ENCODE measurements around the gene SPTB.

The SPTB gene

GRCh38 chr14:64841121-64841651 lies 38.5 kb downstream of the SPTB start:
- no peaks in the 10 kb centered on the region for H3K9me3 ChIP-seq (ENCODE audit: low read length)
- no peak overlapping the region for H2AFZ ChIP-seq (ENCODE audit: low read depth, low read length)
- peaks cover 29% of the 10 kb centered on the region for H3K27me3 ChIP-seq (ENCODE audit: insufficient read depth, low read length)
- H3K4me3 ChIP-seq (ENCODE audit: low read length), result no peak overlapping the region
- H3K4me1 ChIP-seq (ENCODE audit: insufficient read depth, low read length), result no peaks in the 10 kb centered on the region
- H3K36me3 ChIP-seq (ENCODE audit: insufficient read depth, low read length), result no peaks in the 10 kb centered on the region

- H3K36me3 ChIP-seq (ENCODE audit: insufficient read depth, low read length), result no peaks in the 10 kb centered on the region
- no peak overlapping the region for H3K4me3 ChIP-seq (ENCODE audit: low read length)
- no peak overlapping the region for H2AFZ ChIP-seq (ENCODE audit: low read depth, low read length)
- H3K4me1 ChIP-seq (ENCODE audit: insufficient read depth, low read length), result no peaks in the 10 kb centered on the region
- H3K27me3 ChIP-seq (ENCODE audit: insufficient read depth, low read length), result peaks cover 22% of the 10 kb centered on the region
- no peaks in the 10 kb centered on the region for H3K9me3 ChIP-seq (ENCODE audit: low read length)
These were observed 41.1 kb downstream of the SPTB start for GRCh38 chr14:64838656-64839055.

GRCh38 chr14:64835431-64835830 lies 44.3 kb downstream of the SPTB start:
- H3K4me3 ChIP-seq (ENCODE audit: low read length), result no peak overlapping the region
- H2AFZ ChIP-seq (ENCODE audit: low read depth, low read length), result no peak overlapping the region
- no peaks in the 10 kb centered on the region for H3K36me3 ChIP-seq (ENCODE audit: insufficient read depth, low read length)
- H3K4me1 ChIP-seq (ENCODE audit: insufficient read depth, low read length), result no peaks in the 10 kb centered on the region
- H3K9me3 ChIP-seq (ENCODE audit: low read length), result no peaks in the 10 kb centered on the region
- H3K27me3 ChIP-seq (ENCODE audit: insufficient read depth, low read length), result peaks cover 22% of the 10 kb centered on the region

- Histone ChIP-seq H2AFZ (ENCODE audit: low read depth, low read length) (no peak overlapping the region), H3K9me3 (ENCODE audit: low read length) (no peaks in the 10 kb centered on the region), H3K4me3 (ENCODE audit: low read length) (no peak overlapping the region), H3K27me3 (ENCODE audit: insufficient read depth, low read length) (peaks cover 22% of the 10 kb centered on the region), H3K36me3 (ENCODE audit: insufficient read depth, low read length) (no peaks in the 10 kb centered on the region), H3K4me1 (ENCODE audit: insufficient read depth, low read length) (no peaks in the 10 kb centered on the region)
These were observed 44.7 kb downstream of the SPTB start for GRCh38 chr14:64834965-64835364.

- Histone ChIP-seq H3K27me3 (ENCODE audit: insufficient read depth, low read length) (peaks cover 30% of the 10 kb centered on the region), H3K36me3 (ENCODE audit: insufficient read depth, low read length) (no peaks in the 10 kb centered on the region), H3K4me1 (ENCODE audit: insufficient read depth, low read length) (no peaks in the 10 kb centered on the region), H2AFZ (ENCODE audit: low read depth, low read length) (no peak overlapping the region), H3K9me3 (ENCODE audit: low read length) (no peaks in the 10 kb centered on the region), H3K4me3 (ENCODE audit: low read length) (no peak overlapping the region)
These were observed 48.3 kb downstream of the SPTB start for GRCh38 chr14:64831419-64831818.

GRCh38 chr14:64830961-64831360 lies 48.7 kb downstream of the SPTB start:
- Histone ChIP-seq H3K4me3 (ENCODE audit: low read length) (no peak overlapping the region), H3K4me1 (ENCODE audit: insufficient read depth, low read length) (no peaks in the 10 kb centered on the region), H3K27me3 (ENCODE audit: insufficient read depth, low read length) (peaks cover 34% of the 10 kb centered on the region), H3K36me3 (ENCODE audit: insufficient read depth, low read length) (no peaks in the 10 kb centered on the region), H3K9me3 (ENCODE audit: low read length) (no peaks in the 10 kb centered on the region), H2AFZ (ENCODE audit: low read depth, low read length) (no peak overlapping the region)

- no peak overlapping the region for H3K4me3 ChIP-seq (ENCODE audit: low read length)
- no peaks in the 10 kb centered on the region for H3K4me1 ChIP-seq (ENCODE audit: insufficient read depth, low read length)
- H3K27me3 ChIP-seq (ENCODE audit: insufficient read depth, low read length), result peaks cover 45% of the 10 kb centered on the region
- H3K36me3 ChIP-seq (ENCODE audit: insufficient read depth, low read length), result no peaks in the 10 kb centered on the region
- no peak overlapping the region for H2AFZ ChIP-seq (ENCODE audit: low read depth, low read length)
- H3K9me3 ChIP-seq (ENCODE audit: low read length), result no peaks in the 10 kb centered on the region
These were observed 51.6 kb downstream of the SPTB start for GRCh38 chr14:64828071-64828470.

- Histone ChIP-seq H3K36me3 (ENCODE audit: insufficient read depth, low read length) (no peaks in the 10 kb centered on the region), H3K4me3 (ENCODE audit: low read length) (no peak overlapping the region), H3K9me3 (ENCODE audit: low read length) (no peaks in the 10 kb centered on the region), H2AFZ (ENCODE audit: low read depth, low read length) (no peak overlapping the region), H3K27me3 (ENCODE audit: insufficient read depth, low read length) (peaks cover 41% of the 10 kb centered on the region), H3K4me1 (ENCODE audit: insufficient read depth, low read length) (no peaks in the 10 kb centered on the region)
These were observed 52.9 kb downstream of the SPTB start for GRCh38 chr14:64826845-64827244.

GRCh38 chr14:64826333-64826732 lies 53.4 kb downstream of the SPTB start:
- Histone ChIP-seq H3K4me3 (ENCODE audit: low read length) (no peak overlapping the region), H3K4me1 (ENCODE audit: insufficient read depth, low read length) (no peaks in the 10 kb centered on the region), H3K36me3 (ENCODE audit: insufficient read depth, low read length) (no peaks in the 10 kb centered on the region), H3K27me3 (ENCODE audit: insufficient read depth, low read length) (peaks cover 41% of the 10 kb centered on the region), H3K9me3 (ENCODE audit: low read length) (no peaks in the 10 kb centered on the region), H2AFZ (ENCODE audit: low read depth, low read length) (no peak overlapping the region)

- Histone ChIP-seq H3K4me1 (ENCODE audit: insufficient read depth, low read length) (no peaks in the 10 kb centered on the region), H3K36me3 (ENCODE audit: insufficient read depth, low read length) (no peaks in the 10 kb centered on the region), H3K27me3 (ENCODE audit: insufficient read depth, low read length) (peaks cover 41% of the 10 kb centered on the region), H3K4me3 (ENCODE audit: low read length) (no peak overlapping the region), H2AFZ (ENCODE audit: low read depth, low read length) (no peak overlapping the region), H3K9me3 (ENCODE audit: low read length) (no peaks in the 10 kb centered on the region)
These were observed 54.2 kb downstream of the SPTB start for GRCh38 chr14:64825509-64825908.

- H2AFZ ChIP-seq (ENCODE audit: low read depth, low read length), result no peak overlapping the region
- no peak overlapping the region for H3K4me3 ChIP-seq (ENCODE audit: low read length)
- H3K9me3 ChIP-seq (ENCODE audit: low read length), result no peaks in the 10 kb centered on the region
- H3K4me1 ChIP-seq (ENCODE audit: insufficient read depth, low read length), result no peaks in the 10 kb centered on the region
- peaks cover 43% of the 10 kb centered on the region for H3K27me3 ChIP-seq (ENCODE audit: insufficient read depth, low read length)
- H3K36me3 ChIP-seq (ENCODE audit: insufficient read depth, low read length), result no peaks in the 10 kb centered on the region
These were observed 54.7 kb downstream of the SPTB start for GRCh38 chr14:64825006-64825405.

GRCh38 chr14:64824471-64824870 lies 55.2 kb downstream of the SPTB start:
- peaks cover 47% of the 10 kb centered on the region for H3K27me3 ChIP-seq (ENCODE audit: insufficient read depth, low read length)

GRCh38 chr14:64823305-64823861 lies 56.3 kb downstream of the SPTB start:
- Histone ChIP-seq H3K4me3 (ENCODE audit: low read length) (no peak overlapping the region), H3K9me3 (ENCODE audit: low read length) (no peaks in the 10 kb centered on the region), H3K36me3 (ENCODE audit: insufficient read depth, low read length) (no peaks in the 10 kb centered on the region), H3K27me3 (ENCODE audit: insufficient read depth, low read length) (peaks cover 51% of the 10 kb centered on the region), H3K4me1 (ENCODE audit: insufficient read depth, low read length) (no peaks in the 10 kb centered on the region), H2AFZ (ENCODE audit: low read depth, low read length) (no peak overlapping the region)

More at GRCh38 chr14:64824471-64824870, 55.2 kb downstream of the SPTB start:
- H3K4me1 ChIP-seq (ENCODE audit: insufficient read depth, low read length), result no peaks in the 10 kb centered on the region
- no peak overlapping the region for H2AFZ ChIP-seq (ENCODE audit: low read depth, low read length)
- no peaks in the 10 kb centered on the region for H3K36me3 ChIP-seq (ENCODE audit: insufficient read depth, low read length)
- no peaks in the 10 kb centered on the region for H3K9me3 ChIP-seq (ENCODE audit: low read length)
- no peak overlapping the region for H3K4me3 ChIP-seq (ENCODE audit: low read length)

- Histone ChIP-seq H3K9me3 (ENCODE audit: low read length) (no peaks in the 10 kb centered on the region), H3K27me3 (ENCODE audit: insufficient read depth, low read length) (peaks cover 47% of the 10 kb centered on the region), H3K4me3 (ENCODE audit: low read length) (no peak overlapping the region), H3K4me1 (ENCODE audit: insufficient read depth, low read length) (no peaks in the 10 kb centered on the region), H3K36me3 (ENCODE audit: insufficient read depth, low read length) (no peaks in the 10 kb centered on the region), H2AFZ (ENCODE audit: low read depth, low read length) (no peak overlapping the region)
These were observed 58.1 kb downstream of the SPTB start for GRCh38 chr14:64821651-64822050.

Measured in neuron (in vitro differentiated cells).